Neuronal stem cell (in vitro differentiated cells): ENCODE measurements around the gene CREB5.

Experiments used
- DNase-seq: peaks from one replicate; pipeline ENCODE4 v3.0.0-alpha.2; 2013; ENCODE audit warnings: low spot score
- H2AFZ ChIP-seq: one replicate; pipeline ENCODE4 v1.6.1; 2013; ENCODE audit warnings: mild to moderate bottlenecking, low read length, inconsistent platforms
- H2AK5ac ChIP-seq: 2 replicates; pipeline ENCODE4 v1.6.1; 2013; ENCODE audit warnings: low read depth, mild to moderate bottlenecking, inconsistent platforms, low read length, moderate library complexity, mixed read lengths
- H2BK120ac ChIP-seq: 2 replicates; pipeline ENCODE4 v1.6.1; 2013; ENCODE audit warnings: low read depth, mild to moderate bottlenecking, inconsistent platforms, low read length, moderate library complexity, mixed read lengths
- H2BK12ac ChIP-seq: one replicate; pipeline ENCODE4 v1.6.1; 2013; ENCODE audit warnings: low read length, inconsistent platforms
- H2BK15ac ChIP-seq: 2 replicates; pipeline ENCODE4 v1.6.1; 2013; ENCODE audit warnings: mild to moderate bottlenecking, low read length, inconsistent platforms, mixed read lengths
- H2BK5ac ChIP-seq: one replicate; pipeline ENCODE4 v1.6.1; 2013; ENCODE audit warnings: inconsistent platforms, mild to moderate bottlenecking, low read length, moderate library complexity
- H3K14ac ChIP-seq: one replicate; pipeline ENCODE4 v1.6.1; 2013; ENCODE audit warnings: low read length, inconsistent platforms
- H3K18ac ChIP-seq: 2 replicates; pipeline ENCODE4 v1.6.1; 2013; ENCODE audit warnings: low read length, inconsistent platforms
- H3K23ac ChIP-seq: 2 replicates; pipeline ENCODE4 v1.6.1; 2013; ENCODE audit warnings: low read depth, mild to moderate bottlenecking, mixed read lengths, low read length, inconsistent platforms; ENCODE audit not compliant: poor library complexity
- H3K27ac ChIP-seq: replicated peaks from 3 replicates; pipeline ENCODE4 v1.5.1; 2013; ENCODE audit warnings: low read length, inconsistent platforms
- H3K27me3 ChIP-seq, 3 experiments: 2 replicates each; pipeline ENCODE4 v1.6.1; 2013; ENCODE audit warnings: low read length in 3 of 3, mild to moderate bottlenecking in 2 of 3, inconsistent platforms in 1 of 3, low read depth in 1 of 3, mixed read lengths in 1 of 3, moderate library complexity in 1 of 3; ENCODE audit not compliant: control insufficient read depth in 3 of 3, insufficient read depth in 3 of 3
- H3K36me3 ChIP-seq, 2 donors: replicated peaks in 1 of 2; 2 replicates each; pipeline ENCODE4 v1.6.1; 2013; ENCODE audit warnings: low read length in 2 of 2; ENCODE audit not compliant: control insufficient read depth in 2 of 2, insufficient read depth in 2 of 2
- H3K4ac ChIP-seq: 2 replicates; pipeline ENCODE4 v1.6.1; 2013; ENCODE audit warnings: inconsistent platforms, mild to moderate bottlenecking, low read length, moderate library complexity
- H3K4me1 ChIP-seq, 2 donors: 1 replicate in 1 of 2; 2 replicates in 1 of 2; pipeline ENCODE4 v1.6.1; 2013; ENCODE audit warnings: low read length in 2 of 2, low read depth in 1 of 2; ENCODE audit not compliant: control insufficient read depth in 2 of 2, insufficient read depth in 1 of 2
- H3K4me2 ChIP-seq: one replicate; pipeline ENCODE4 v1.6.1; 2013; ENCODE audit warnings: mild to moderate bottlenecking, low read length, inconsistent platforms; ENCODE audit not compliant: insufficient read depth, poor library complexity, severe bottlenecking
- H3K4me3 ChIP-seq, 2 donors: 2 replicates each; pipeline ENCODE4 v1.5.1; 2013; ENCODE audit warnings: low read length in 2 of 2, mild to moderate bottlenecking in 2 of 2, inconsistent platforms in 1 of 2, moderate library complexity in 1 of 2
- H3K79me1 ChIP-seq: one replicate; pipeline ENCODE4 v1.6.1; 2013; ENCODE audit warnings: low read depth, mild to moderate bottlenecking, inconsistent platforms, low read length, moderate library complexity
- H3K9ac ChIP-seq: one replicate; pipeline ENCODE4 v1.6.1; 2013; ENCODE audit warnings: mild to moderate bottlenecking, low read depth, low read length, inconsistent platforms; ENCODE audit not compliant: poor library complexity
- H3K9me3 ChIP-seq, 2 donors: replicated peaks in 1 of 2; 2 replicates each; pipeline versions ENCODE3 to v1.6.1; 2013; ENCODE audit warnings: low read length in 2 of 2, mild to moderate bottlenecking in 2 of 2, inconsistent platforms in 1 of 2, low read depth in 1 of 2, mixed read lengths in 1 of 2, moderate library complexity in 1 of 2; ENCODE audit not compliant: control insufficient read depth in 2 of 2, insufficient read depth in 1 of 2
- H4K8ac ChIP-seq: one replicate; pipeline ENCODE4 v1.6.1; 2013; ENCODE audit warnings: low read depth, mild to moderate bottlenecking, inconsistent platforms, low read length, moderate library complexity
- H4K91ac ChIP-seq: one replicate; pipeline ENCODE4 v1.6.1; 2013; ENCODE audit warnings: low read length, low read depth, mild to moderate bottlenecking, inconsistent platforms; ENCODE audit not compliant: poor library complexity
- WGBS, 2 donors: extraction: QIAGEN DNeasy Blood & Tissue Kit; methylation state at CpG; one replicate each; pipeline ENCODE4 v1.1.7; 2013; ENCODE audit warnings: missing lambda C conversion rate in 2 of 2, mixed read lengths in 1 of 2; ENCODE audit not compliant: insufficient read length in 2 of 2, insufficient replicate concordance in 1 of 2; ENCODE audit errors: extremely low coverage in 2 of 2; 5-methylcytosine and 5-hydroxymethylcytosine counted together

The CREB5 gene

DNA sequence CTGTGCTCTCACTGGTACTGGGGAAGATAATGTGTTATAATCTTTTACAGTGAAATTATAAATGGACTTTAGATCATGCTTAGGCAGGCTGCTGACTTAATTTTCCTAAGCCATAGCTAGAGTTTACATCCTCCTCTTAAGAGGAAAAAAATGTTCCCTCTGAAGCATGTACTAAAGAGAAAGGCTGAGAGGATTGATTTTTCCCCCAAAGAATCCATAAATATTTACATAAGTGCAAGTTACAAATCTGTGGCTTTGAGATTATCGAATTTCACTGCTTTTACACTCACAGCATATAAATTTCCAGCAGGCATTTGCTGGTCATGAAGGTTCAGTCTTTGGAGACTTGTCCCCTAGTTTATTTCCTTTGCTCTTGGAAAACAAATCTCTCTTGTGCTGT is 43.7 kb downstream of the CREB5 start:
- H3K79me1 ChIP-seq, result no peaks in the 10 kb centered on the region
- no peaks in the 10 kb centered on the region for H3K27me3 ChIP-seq
- H3K18ac ChIP-seq, result no peak overlapping the region
- peaks cover 1 to 10% of the 10 kb centered on the region in 2 donors for H3K4me1 ChIP-seq
- no peak overlapping the region for H2BK15ac ChIP-seq
- no peak overlapping the region for H3K4ac ChIP-seq
- no peak overlapping the region for H2AK5ac ChIP-seq
- H3K14ac ChIP-seq, result no peak overlapping the region
- no peak overlapping the region for H3K4me3 ChIP-seq
- no peak overlapping the region for H3K23ac ChIP-seq
- DNase-seq, result no peak
- H2BK5ac ChIP-seq, result no peak overlapping the region
- no peaks in the 10 kb centered on the region for H3K36me3 ChIP-seq
- no CpG with 5 or more reads among the region's 1 CpG for WGBS, 2 donors
- H3K9ac ChIP-seq, result no peak overlapping the region
- H3K4me2 ChIP-seq, result no peak overlapping the region
- peaks cover 0 to 1% of the 10 kb centered on the region in 2 donors for H3K9me3 ChIP-seq
- H2BK120ac ChIP-seq, result no peak overlapping the region
- no peak overlapping the region for H2BK12ac ChIP-seq
- H4K91ac ChIP-seq, result no peak overlapping the region
- no peak overlapping the region for H2AFZ ChIP-seq
- no peak overlapping the region for H4K8ac ChIP-seq
- no peak overlapping the region for H3K27ac ChIP-seq

GRCh38 chr7:28458732-28459131 is 46.4 kb downstream of the CREB5 start:
- DNase-seq, result no peak
- Histone ChIP-seq H3K14ac (peak overlapping the region; percentile 61), H2BK15ac (no peak overlapping the region), H4K91ac (no peak overlapping the region), H3K18ac (peak overlapping the region; percentile 5), H3K27me3 (no peaks in the 10 kb centered on the region), H2AK5ac (no peak overlapping the region), H3K4ac (no peak overlapping the region), H3K79me1 (no peaks in the 10 kb centered on the region), H2BK5ac (no peak overlapping the region), H3K23ac (peak overlapping the region; percentile 10), H2BK120ac (no peak overlapping the region), H3K4me1 (peaks cover 1 to 10% of the 10 kb centered on the region in 2 donors), H3K9ac (no peak overlapping the region), H3K4me3 (no peak overlapping the region), H4K8ac (no peak overlapping the region), H3K27ac (peak overlapping the region; percentile 30), H2AFZ (no peak overlapping the region), H2BK12ac (no peak overlapping the region), H3K36me3 (no peaks in the 10 kb centered on the region), H3K4me2 (no peak overlapping the region), H3K9me3 (peaks cover 0 to 1% of the 10 kb centered on the region in 2 donors)
- WGBS, 2 donors, result no CpG with 5 or more reads among the region's 8 CpGs

- peak overlapping the region; percentile 3 for H3K14ac ChIP-seq
- H3K18ac ChIP-seq, result no peak overlapping the region
- DNase-seq, result no peak
- no peak overlapping the region for H4K8ac ChIP-seq
- H3K4ac ChIP-seq, result no peak overlapping the region
- H3K4me3 ChIP-seq, result no peak overlapping the region
- H4K91ac ChIP-seq, result no peak overlapping the region
- WGBS, 2 donors, result no CpG with 5 or more reads among the region's 4 CpGs
- no peak overlapping the region for H2BK12ac ChIP-seq
- no peak overlapping the region for H2BK5ac ChIP-seq
- H2BK15ac ChIP-seq, result no peak overlapping the region
- no peaks in the 10 kb centered on the region for H3K36me3 ChIP-seq
- H3K9me3 ChIP-seq, result peaks cover 0 to 1% of the 10 kb centered on the region in 2 donors
- no peak overlapping the region for H3K4me2 ChIP-seq
- no peaks in the 10 kb centered on the region for H3K27me3 ChIP-seq
- peaks cover 1 to 10% of the 10 kb centered on the region in 2 donors for H3K4me1 ChIP-seq
- no peak overlapping the region for H2BK120ac ChIP-seq
- H2AFZ ChIP-seq, result no peak overlapping the region
- H2AK5ac ChIP-seq, result no peak overlapping the region
- H3K79me1 ChIP-seq, result no peaks in the 10 kb centered on the region
- H3K23ac ChIP-seq, result no peak overlapping the region
- no peak overlapping the region for H3K9ac ChIP-seq
- H3K27ac ChIP-seq, result no peak overlapping the region
Measured at GRCh38 chr7:28459306-28459705, 47.0 kb downstream of the CREB5 start.

DNA sequence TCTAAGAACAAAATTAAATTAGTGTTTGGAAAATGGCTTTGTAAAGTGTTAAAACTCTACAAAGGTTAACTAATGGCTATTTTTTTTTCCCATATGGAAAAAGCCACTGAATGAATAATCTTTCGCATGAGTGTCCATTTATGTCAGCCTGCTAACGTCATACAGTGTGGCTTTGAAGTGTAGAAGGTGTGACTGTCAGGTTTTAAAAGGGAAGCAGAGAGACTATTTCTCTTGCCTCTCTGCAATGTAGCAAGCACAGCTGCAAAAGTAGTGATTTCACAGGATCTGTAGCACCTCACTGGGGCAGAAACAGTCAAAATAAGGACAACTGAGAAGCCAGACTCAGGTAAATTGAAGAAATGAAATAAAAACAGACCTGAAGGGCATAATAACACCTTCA is 53.4 kb downstream of the CREB5 start:
- Histone ChIP-seq H3K4me1 (peaks cover 0 to 9% of the 10 kb centered on the region in 2 donors), H3K36me3 (no peaks in the 10 kb centered on the region), H3K4ac (no peak overlapping the region), H3K27me3 (no peaks in the 10 kb centered on the region), H3K4me3 (no peak overlapping the region), H2BK12ac (no peak overlapping the region), H3K79me1 (no peaks in the 10 kb centered on the region), H4K91ac (no peak overlapping the region), H2AK5ac (no peak overlapping the region), H3K23ac (no peak overlapping the region), H3K18ac (no peak overlapping the region), H3K27ac (no peak overlapping the region), H4K8ac (no peak overlapping the region), H2BK5ac (no peak overlapping the region), H2AFZ (no peak overlapping the region), H3K14ac (no peak overlapping the region), H3K9ac (no peak overlapping the region), H3K4me2 (no peak overlapping the region), H3K9me3 (no peaks in the 10 kb centered on the region), H2BK15ac (no peak overlapping the region), H2BK120ac (no peak overlapping the region)
- DNase-seq, result no peak
- no CpG with 5 or more reads among the region's 2 CpGs for WGBS, 2 donors
